H1 (cell line): Measurements from ENCODE around the gene ANKRD60.

Experiments
- CEBPB ChIP-seq: IDR thresholded peaks from 2 replicates; pipeline ENCODE4 v1.6.1; 2012; ENCODE audit warnings: low read depth, low read length
- CTCF ChIP-seq, 3 experiments: IDR thresholded peaks; 1 replicate in 2 of 3; 2 replicates in 1 of 3; pipeline versions ENCODE4 v1.5.1 to v1.6.1; 2011; ENCODE audit warnings: low read length in 3 of 3, mild to moderate bottlenecking in 3 of 3, inconsistent platforms in 2 of 3, low read depth in 1 of 3, moderate library complexity in 1 of 3; ENCODE audit not compliant: insufficient read depth in 1 of 3; ENCODE audit errors: control extremely low read depth in 1 of 3
- GTF2F1 ChIP-seq: IDR thresholded peaks from 2 replicates; pipeline ENCODE4 v1.6.1; 2012; ENCODE audit warnings: low read depth, low read length, improper control_type of control experiment, borderline replicate concordance
- POLR2AphosphoS5 ChIP-seq: IDR thresholded peaks from 2 replicates; pipeline ENCODE4 v1.6.1; 2011; ENCODE audit warnings: low read depth, low read length
- RAD21 ChIP-seq, 2 experiments: IDR thresholded peaks in 1 of 2; conservative IDR thresholded peaks in 1 of 2; 2 replicates each; pipeline ENCODE4 v1.6.1; 2011; ENCODE audit warnings: low read depth in 2 of 2, low read length in 2 of 2, improper control_type of control experiment in 1 of 2, inconsistent platforms in 1 of 2, mild to moderate bottlenecking in 1 of 2, moderate library complexity in 1 of 2
- SIX5 ChIP-seq: IDR thresholded peaks from 2 replicates; pipeline ENCODE4 v1.6.1; 2011; ENCODE audit warnings: mild to moderate bottlenecking, low read depth, low read length
- TAF1 ChIP-seq: IDR thresholded peaks from 2 replicates; pipeline ENCODE4 v1.6.1; 2011; ENCODE audit warnings: mild to moderate bottlenecking, low read depth, low read length
- TCF12 ChIP-seq: IDR thresholded peaks from 2 replicates; pipeline ENCODE4 v1.6.1; 2011; ENCODE audit warnings: low read depth, mild to moderate bottlenecking, low read length

GRCh38 chr20:58268421-58268821 is 40.0 kb upstream of the ANKRD60 start:
- no peak for TF ChIP-seq CEBPB
- TF ChIP-seq CTCF (IDR thresholded peaks at IDR 0.05; ENCODE audit: control extremely low read depth in 1 of 3, insufficient read depth in 1 of 3, low read depth in 1 of 3, low read length in 3 of 3), result no peak
- TF ChIP-seq POLR2AphosphoS5, result no peak
- TF ChIP-seq TCF12, result no peak
- no peak for TF ChIP-seq SIX5
- TF ChIP-seq GTF2F1, result no peak
- TF ChIP-seq TAF1, result no peak
- TF ChIP-seq RAD21 (IDR thresholded peaks at IDR 0.05 in 1 of 2, conservative IDR thresholded peaks at IDR 0.05 in 1 of 2; ENCODE audit: low read depth in 2 of 2, low read length in 2 of 2), result no peak
